ENCODE measurements around the gene SLC2A8. TPM values are rescaled to one million over a fixed set of nuclear protein-coding genes. Genes with fewer than 3 reads are reported as not detected.

Gene SLC2A8
- polyA plus RNA-seq, 4 donors, result 12.3 to 30.0 (median 17.0) TPM

- no peak for DNase-seq (ENCODE audit: low read depth in 4 of 4, low spot score in 3 of 4)
Observed at GRCh38 chr9:127399736-127400269, 2.8 kb downstream of the SLC2A8 start.

- DNase-seq (ENCODE audit: low read depth in 4 of 4, low spot score in 3 of 4), result no peak
Observed at GRCh38 chr9:127402401-127403090, 5.6 kb downstream of the SLC2A8 start.

GRCh38 chr9:127403507-127404192, 6.7 kb downstream of the SLC2A8 start:
- DNase-seq (ENCODE audit: low read depth in 4 of 4, low spot score in 3 of 4), result no peak

GRCh38 chr9:127404631-127405030, 7.7 kb downstream of the SLC2A8 start:
- DNase-seq (ENCODE audit: low read depth in 4 of 4, low spot score in 3 of 4), result no peak

- DNase-seq (ENCODE audit: low read depth in 4 of 4, low spot score in 3 of 4), result no peak
Observed at GRCh38 chr9:127405344-127406125, 8.6 kb downstream of the SLC2A8 start.

- DNase-seq (ENCODE audit: low read depth in 4 of 4, low spot score in 3 of 4), result no peak
Observed at GRCh38 chr9:127406799-127407491, 10.0 kb downstream of the SLC2A8 start.

GRCh38 chr9:127407492-127407843, 10.5 kb downstream of the SLC2A8 start:
- DNase-seq (ENCODE audit: low read depth in 4 of 4, low spot score in 3 of 4), result no peak

GRCh38 chr9:127411122-127411521, 14.2 kb downstream of the SLC2A8 start:
- no peak for DNase-seq (ENCODE audit: low read depth in 4 of 4, low spot score in 3 of 4)

GRCh38 chr9:127415141-127415540, 18.2 kb downstream of the SLC2A8 start:
- DNase-seq (ENCODE audit: low read depth in 4 of 4, low spot score in 3 of 4), result no peak

- no peak for DNase-seq (ENCODE audit: low read depth in 4 of 4, low spot score in 3 of 4)
Observed at GRCh38 chr9:127415657-127416056, 18.7 kb downstream of the SLC2A8 start.

- DNase-seq (ENCODE audit: low read depth in 4 of 4, low spot score in 3 of 4), result no peak
Observed at GRCh38 chr9:127417131-127418036, 20.4 kb downstream of the SLC2A8 start.

GRCh38 chr9:127418037-127418471, 21.1 kb downstream of the SLC2A8 start:
- no peak for DNase-seq (ENCODE audit: low read depth in 4 of 4, low spot score in 3 of 4)

- no peak for DNase-seq (ENCODE audit: low read depth in 4 of 4, low spot score in 3 of 4)
Observed at GRCh38 chr9:127419348-127419747, 22.4 kb downstream of the SLC2A8 start.

GRCh38 chr9:127421057-127421456, 24.1 kb downstream of the SLC2A8 start:
- no peak for DNase-seq (ENCODE audit: low read depth in 4 of 4, low spot score in 3 of 4)

- no peak for DNase-seq (ENCODE audit: low read depth in 4 of 4, low spot score in 3 of 4)
Observed at GRCh38 chr9:127422133-127422782, 25.3 kb downstream of the SLC2A8 start.

GRCh38 chr9:127422787-127423186, 25.8 kb downstream of the SLC2A8 start:
- no peak for DNase-seq (ENCODE audit: low read depth in 4 of 4, low spot score in 3 of 4)

- DNase-seq (ENCODE audit: low read depth in 4 of 4, low spot score in 3 of 4), result no peak
Observed at GRCh38 chr9:127423476-127423933, 26.5 kb downstream of the SLC2A8 start.

- peak; percentile 82 to 87 (median 85) for DNase-seq (ENCODE audit: low read depth in 4 of 4, low spot score in 3 of 4)
Observed at GRCh38 chr9:127423934-127424675, 27.1 kb downstream of the SLC2A8 start, which contains the start of gene ZNF79. TSS of gene ZNF79 (plus strand) at chr9:127424382. CDS start at chr9:127424788, 406 bp downstream.

Data from left renal pelvis (tissue), 4 donors.